Endothelial cell of umbilical vein (primary cell): ENCODE results near the gene EEF1G. TPM values are rescaled to one million over a fixed set of nuclear protein-coding genes. Genes with fewer than 3 reads are reported as not detected.
A peak's percentile ranks its signal among the peaks of the same experiment; 100 is the strongest.
"Not testable (repeated sequence)": the region's sequence is repeated elsewhere in the genome, so short reads cannot be mapped to it uniquely, and the experiment has no call there.

Experiments used
- BruUV-seq: library from RNA; stranded (reverse); fragments of 400-500 nt; replicated peaks from 2 replicates; lab custom pipeline; 2021; lab: Mats Ljungman, UMichigan
- CTCF ChIA-PET: fragments of 300-600, 350-600 bp; sonication (Branson Sonifier 250); formaldehyde crosslinking; loops from one replicate; lab custom pipeline; 2021; ENCODE audit warnings: antibody characterized with exemption, inconsistent platforms; lab: Charles Lee
- POLR2A ChIA-PET: fragments of 300-600, 350-600 bp; sonication (Branson Sonifier 250); formaldehyde crosslinking; loops from one replicate; lab custom pipeline; 2021; ENCODE audit warnings: antibody characterized with exemption, inconsistent platforms; lab: Charles Lee
- DNase-seq: peaks from one replicate; pipeline ENCODE4 v3.0.0-alpha.2; 2011; ENCODE audit warnings: low read depth, low spot score
- FAIRE-seq: peaks from 2 replicates; lab custom pipeline; 2011; peaks lifted over from hg19 to GRCh38; lab: Jason Lieb, UNC
- H2AFZ ChIP-seq: 2 replicates; pipeline ENCODE4 v1.6.0; 2012; ENCODE audit warnings: low read depth, low read length, control low read depth, inconsistent platforms
- H3K27ac ChIP-seq: 2 replicates; pipeline ENCODE4 v1.5.1; 2011; ENCODE audit warnings: low read depth, mild to moderate bottlenecking, control low read depth, low read length, moderate library complexity; ENCODE audit not compliant: insufficient read depth
- H3K27me3 ChIP-seq, 2 experiments: 2 replicates each; pipeline versions ENCODE4 v1.6.0 to v1.6.1; 2011; ENCODE audit warnings: low read length in 2 of 2, mixed read lengths in 1 of 2; ENCODE audit not compliant: control insufficient read depth in 2 of 2, insufficient read depth in 2 of 2
- H3K36me3 ChIP-seq, 2 experiments: 2 replicates in 1 of 2; 3 replicates in 1 of 2; pipeline ENCODE4 v1.5.1; 2011; ENCODE audit warnings: low read length in 2 of 2, mild to moderate bottlenecking in 1 of 2, moderate library complexity in 1 of 2; ENCODE audit not compliant: control insufficient read depth in 2 of 2, insufficient read depth in 2 of 2; ENCODE audit errors: extremely low read depth in 1 of 2
- H3K4me1 ChIP-seq: 3 replicates; pipeline ENCODE4 v1.5.1; 2011; ENCODE audit warnings: mild to moderate bottlenecking, low read length; ENCODE audit not compliant: control insufficient read depth, insufficient read depth; ENCODE audit errors: extremely low read depth
- H3K4me2 ChIP-seq: 2 replicates; pipeline ENCODE4 v1.6.1; 2011; ENCODE audit warnings: low read length, control low read depth, mixed read lengths; ENCODE audit not compliant: insufficient read depth
- H3K4me3 ChIP-seq, 3 experiments: fragments of 200-600 bp in 1 of 3; sonication (generic), shearing (Covaris generic) in 1 of 3; replicated peaks in 1 of 3; 2 replicates each; pipeline ENCODE4 v1.5.1; 2011 to 2016; ENCODE audit warnings: control low read depth in 3 of 3, low read length in 3 of 3, mild to moderate bottlenecking in 2 of 3, inconsistent platforms in 1 of 3, low read depth in 1 of 3, moderate library complexity in 1 of 3; ENCODE audit not compliant: insufficient read depth in 1 of 3
- H3K79me2 ChIP-seq: 2 replicates; pipeline ENCODE4 v1.6.0; 2012; ENCODE audit warnings: low read length, inconsistent platforms; ENCODE audit not compliant: control insufficient read depth, insufficient read depth
- H3K9ac ChIP-seq: replicated peaks from 2 replicates; pipeline ENCODE3; 2011; ENCODE audit warnings: low read length, control low read depth; ENCODE audit not compliant: insufficient read depth; ENCODE audit errors: extremely low read depth
- H3K9me1 ChIP-seq: replicated peaks from 3 replicates; pipeline ENCODE4 v1.6.0; 2011; ENCODE audit warnings: mild to moderate bottlenecking, low read length; ENCODE audit not compliant: control insufficient read depth, insufficient read depth; ENCODE audit errors: extremely low read depth
- H3K9me3 ChIP-seq: replicated peaks from 2 replicates; pipeline ENCODE4 v1.5.1; 2012; ENCODE audit warnings: low read length, inconsistent platforms; ENCODE audit not compliant: control insufficient read depth, insufficient read depth
- H4K20me1 ChIP-seq: replicated peaks from 2 replicates; pipeline ENCODE3; 2011; ENCODE audit warnings: mild to moderate bottlenecking, low read length; ENCODE audit not compliant: control insufficient read depth, insufficient read depth; ENCODE audit errors: extremely low read depth
- GATA2 ChIP-seq: IDR thresholded peaks from 2 replicates; pipeline ENCODE4 v1.7.0; 2011; ENCODE audit warnings: low read depth, mild to moderate bottlenecking, moderate library complexity, mixed read lengths, low read length; ENCODE audit not compliant: insufficient read length, insufficient read depth
- MAX ChIP-seq: IDR thresholded peaks from 2 replicates; pipeline ENCODE4 v1.6.1; 2011; ENCODE audit not compliant: insufficient read depth, insufficient read length
- MYC ChIP-seq: IDR thresholded peaks from one replicate; pipeline ENCODE4 v1.6.1; 2011; ENCODE audit warnings: mild to moderate bottlenecking, low read depth, low read length
- POLR2AphosphoS5 ChIP-seq: IDR thresholded peaks from 2 replicates; pipeline ENCODE4 v1.6.1; 2012; ENCODE audit warnings: low read depth, mild to moderate bottlenecking, control low read depth, low read length, moderate library complexity; ENCODE audit not compliant: insufficient read depth
- dilution Hi-C: fragments of 300-500 bp; cut with MboI; formaldehyde crosslinking; loops from one replicate; pipeline ENCODE4 v1.15.0; 2019; ENCODE audit warnings: low sequenced_read_pairs; ENCODE audit not compliant: extremely low pct_ligation_motif_present
- intact Hi-C: fragments of 100-400 bp; cut with micrococcal nuclease; formaldehyde crosslinking; loops from one replicate; pipeline ENCODE4 v1.10.0; 2022
- polyA plus RNA-seq, 4 experiments: library from polyadenylated mRNA; depleted of rRNA in 3 of 4; stranded (reverse) in 3 of 4; unstranded in 1 of 4; fragments of >200 nt; gene quantifications; 2 replicates each; pipeline versions ENCODE4 v1.2.1 to v1.2.3, GENCODE V29; 2011 to 2012; ENCODE audit warnings: missing spikeins in 1 of 4
- total RNA-seq: library from RNA; stranded (reverse); gene quantifications from 2 replicates; pipeline ENCODE4 v1.2.3, GENCODE V29; 2021

Gene EEF1G
- total and polyA plus RNA-seq, 2 donors (not counting 3 experiments of a cell fraction or from before 2014, with no cell fraction given): 1,341 to 2,133 TPM

- H3K79me2 ChIP-seq: peaks cover 3% of the 10 kb centered on the region
- H3K4me3 ChIP-seq: peak overlapping the region in 2 of 3 experiments; percentile 4 to 5
- H3K27ac ChIP-seq: peak overlapping the region; percentile 91
- TF ChIP-seq MAX: no peak
- no peak for TF ChIP-seq GATA2
- no peak for TF ChIP-seq MYC
- no peak for TF ChIP-seq POLR2AphosphoS5
- no peaks in the 10 kb centered on the region for H4K20me1 ChIP-seq
- FAIRE-seq: peak; percentile 43
- dilution Hi-C loops: no loop called here
- no peaks in the 10 kb centered on the region for H3K9me1 ChIP-seq
- intact Hi-C loops: loop anchor here (1.0 to 5.0 kb wide), 2 partner anchors 7 to 290 kb away; no protein-coding TSS in a partner anchor
- H3K9me3 ChIP-seq: no peaks in the 10 kb centered on the region
- peak overlapping the region; percentile 80 for H3K9ac ChIP-seq
- H3K36me3 ChIP-seq: no peaks in the 10 kb centered on the region
- no TSS peak for BruUV-seq
- H3K4me1 ChIP-seq: peaks cover 77% of the 10 kb centered on the region
- ChIA-PET POLR2A (interaction anchor here (0.8 to 2.3 kb wide), 8 partner anchors 8 to 289 kb away, joined by 3 to 10 read pairs (median 6); partner anchors contain the start of genes C11orf98, CSKMT, EEF1G and TUT1), CTCF (interaction anchor here (1.0 to 15.7 kb wide), 8 partner anchors 9 to 158 kb away, joined by 3 to 376 read pairs (median 6); partner anchors contain the start of genes AHNAK, EEF1G and TUT1)
- H2AFZ ChIP-seq: peak overlapping the region; percentile 17
- peak overlapping the region; percentile 59 for H3K4me2 ChIP-seq
- no peak for DNase-seq
- no peaks in the 10 kb centered on the region for H3K27me3 ChIP-seq
Measured at GRCh38 chr11:62552485-62553079, 21.1 kb downstream of the EEF1G start.

- H3K27me3 ChIP-seq, H2AFZ ChIP-seq, H3K27ac ChIP-seq, H3K9ac ChIP-seq, H3K4me2 ChIP-seq, H3K4me3 ChIP-seq, POLR2A ChIA-PET, H3K36me3 ChIP-seq, H3K9me1 ChIP-seq, DNase-seq, H3K9me3 ChIP-seq, FAIRE-seq, dilution Hi-C loops, BruUV-seq, H4K20me1 ChIP-seq: not testable (repeated sequence)
- intact Hi-C loops: loop anchor here (5.0 kb wide), 1 partner anchor 292 kb away; no protein-coding TSS in a partner anchor
- Histone ChIP-seq H3K4me1 (peaks cover 63% of the 10 kb centered on the region), H3K79me2 (peaks cover 13% of the 10 kb centered on the region)
- CTCF ChIA-PET: interaction anchor here (1.2 to 15.7 kb wide), 3 partner anchors 7 to 156 kb away, joined by 5 to 376 read pairs (median 7); partner anchors contain the start of gene AHNAK
Measured at GRCh38 chr11:62550478-62550877, 23.2 kb downstream of the EEF1G start.
